HG03571 (cell line): ENCODE results near the gene PTPRE.
A peak's percentile ranks its signal among the peaks of the same experiment; 100 is the strongest.

Experiments
- ATAC-seq: cut with Tn5 transposase; IDR thresholded peaks from one replicate; pipeline ENCODE4 v1.9.1; 2021; ENCODE audit not compliant: unreplicated experiment

PTPRE gene

DNA sequence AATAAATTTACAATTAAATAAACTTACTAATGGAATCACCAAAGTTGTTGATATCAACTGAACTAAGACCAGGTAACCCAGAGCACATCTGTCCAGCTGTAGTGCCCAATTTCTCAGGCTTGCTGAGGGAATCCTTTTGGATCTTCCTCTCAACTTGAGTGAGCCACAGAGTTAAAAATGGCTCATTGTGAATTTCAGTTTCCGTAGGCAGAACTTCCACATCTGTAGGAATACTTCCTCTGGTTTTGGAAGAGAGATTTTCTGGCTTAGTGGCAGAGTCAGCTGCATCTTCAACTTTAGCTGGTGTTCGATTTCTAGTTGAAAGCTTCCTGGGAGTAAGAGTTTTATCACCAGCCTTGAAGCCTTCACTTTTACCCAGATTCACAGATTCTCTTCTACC, 208.0 kb downstream of the PTPRE start:
- no peak for ATAC-seq

GRCh38 chr10:128115356-128115755, 208.5 kb downstream of the PTPRE start:
- no peak for ATAC-seq

DNA sequence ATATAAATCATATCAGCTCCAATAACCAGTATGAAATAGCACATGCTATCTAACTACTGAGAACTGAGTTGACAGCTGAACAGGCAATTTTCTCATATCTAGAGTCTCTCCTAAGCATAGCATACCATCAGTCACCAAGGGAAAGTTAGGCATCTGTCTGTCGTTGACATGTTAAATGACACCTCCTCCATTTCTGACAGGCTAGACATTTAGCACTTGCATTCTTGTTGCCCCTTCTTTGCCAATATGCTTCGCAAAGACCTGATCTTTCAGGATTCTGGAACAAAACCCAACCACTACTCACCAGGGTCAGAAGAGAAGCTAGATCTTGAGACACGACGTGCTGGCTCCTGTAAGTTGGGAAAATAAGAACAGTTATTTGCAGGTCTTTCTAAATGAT, 209.3 kb downstream of the PTPRE start:
- ATAC-seq, result no peak

- ATAC-seq, result no peak
These were observed 210.1 kb downstream of the PTPRE start for GRCh38 chr10:128116851-128117615.

GRCh38 chr10:128121750-128122412, 215.0 kb downstream of the PTPRE start:
- ATAC-seq, result no peak

DNA sequence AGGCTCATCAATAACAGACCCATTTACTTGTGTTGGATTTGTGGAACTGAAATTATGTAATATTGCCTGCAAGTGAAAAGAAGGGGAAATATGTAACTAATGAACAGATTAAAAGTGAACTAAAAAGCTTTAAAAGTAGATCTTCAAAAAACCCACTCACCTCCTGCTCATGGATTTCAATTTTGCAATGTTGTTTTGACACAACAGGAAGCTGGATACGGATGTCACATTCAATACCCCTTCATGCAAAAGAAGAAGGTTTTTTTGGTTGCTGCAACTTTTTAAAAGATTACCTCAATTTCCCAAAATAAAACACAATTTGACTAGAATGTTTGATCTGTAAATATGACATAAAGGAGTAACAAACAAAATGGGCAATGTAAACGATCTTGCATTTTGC, 216.0 kb downstream of the PTPRE start:
- no peak for ATAC-seq

DNA sequence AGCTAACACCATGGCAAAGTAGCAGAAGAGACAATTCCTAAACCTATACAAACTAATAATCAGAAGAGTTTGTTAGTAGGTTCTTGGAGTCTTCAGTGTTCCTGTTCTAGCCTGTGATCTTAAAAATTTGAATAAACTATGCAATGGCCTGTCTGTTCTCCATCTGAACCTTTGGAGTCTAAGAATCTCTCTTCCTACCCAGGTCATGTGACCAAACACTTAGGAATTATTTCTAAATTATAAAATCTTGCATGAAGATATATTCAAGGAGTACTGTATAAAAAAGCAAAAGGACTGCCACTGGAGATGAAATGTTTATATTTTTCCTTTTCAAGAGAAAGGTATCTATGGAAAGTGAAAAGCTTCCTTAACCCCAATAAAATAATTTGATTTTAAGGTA, 216.9 kb downstream of the PTPRE start:
- ATAC-seq, result no peak

DNA sequence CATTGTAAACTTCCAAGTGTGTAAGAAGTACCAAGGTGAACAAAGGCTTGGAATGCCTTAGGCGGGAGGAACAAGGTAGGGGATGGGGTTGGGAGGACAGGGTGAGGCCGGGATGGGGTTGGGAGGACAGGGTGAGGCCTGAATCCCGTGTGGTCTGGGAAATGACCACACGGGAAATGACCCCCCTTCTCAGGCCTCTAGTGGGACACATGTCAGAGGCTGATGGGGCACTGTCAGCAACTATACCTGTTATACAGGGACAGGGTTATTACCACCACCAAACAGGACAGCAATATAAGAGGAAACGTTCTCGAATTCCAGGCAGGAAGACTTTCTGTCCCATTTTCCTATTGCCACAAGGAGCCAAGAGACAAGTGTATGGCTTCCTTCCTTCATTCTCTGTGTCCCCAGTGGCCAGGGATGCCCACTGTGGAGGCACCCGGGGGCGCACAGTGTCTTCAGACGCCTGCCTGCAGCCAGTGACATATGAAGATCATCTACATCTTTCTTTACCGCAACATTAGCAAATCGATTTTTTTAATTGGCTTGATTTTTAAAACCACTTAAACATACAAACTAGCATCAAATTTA, 218.0 kb downstream of the PTPRE start:
- ATAC-seq, result no peak

DNA sequence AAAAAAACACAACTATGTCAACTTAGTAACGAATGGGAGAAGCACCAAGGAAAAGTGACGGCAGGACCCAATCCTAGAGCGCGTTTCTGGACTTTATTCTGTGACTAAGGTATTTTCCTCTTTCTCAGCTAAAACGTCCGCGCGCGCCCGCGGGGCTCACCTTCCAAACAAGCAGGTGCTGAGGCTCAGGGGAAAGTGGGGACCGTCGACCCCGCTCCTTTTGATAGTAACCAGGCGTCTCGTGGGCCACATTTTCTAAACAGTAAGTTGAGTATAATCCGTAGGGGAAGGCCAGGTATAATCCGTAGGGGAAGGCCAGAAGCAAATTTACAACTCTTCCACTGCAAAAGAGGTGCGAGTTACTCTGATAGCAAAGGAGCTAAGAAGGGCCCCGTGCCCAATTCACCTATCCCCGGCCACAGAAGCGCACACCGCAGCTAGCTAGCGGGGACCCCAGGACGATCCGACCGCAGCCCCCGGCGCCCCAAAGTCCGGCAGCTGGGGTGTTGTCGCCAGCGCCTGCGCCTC, 218.6 kb downstream of the PTPRE start:
- no peak for ATAC-seq

GRCh38 chr10:128125944-128126764, 219.3 kb downstream of the PTPRE start, which contains the start of gene MKI67:
Gene MKI67 (minus strand): TSS chr10:128126423. CDS start chr10:128125667, 756 bp downstream.
- ATAC-seq, result peak; percentile 89

- ATAC-seq, result no peak
These were observed 221.7 kb downstream of the PTPRE start for GRCh38 chr10:128128582-128128981.

DNA sequence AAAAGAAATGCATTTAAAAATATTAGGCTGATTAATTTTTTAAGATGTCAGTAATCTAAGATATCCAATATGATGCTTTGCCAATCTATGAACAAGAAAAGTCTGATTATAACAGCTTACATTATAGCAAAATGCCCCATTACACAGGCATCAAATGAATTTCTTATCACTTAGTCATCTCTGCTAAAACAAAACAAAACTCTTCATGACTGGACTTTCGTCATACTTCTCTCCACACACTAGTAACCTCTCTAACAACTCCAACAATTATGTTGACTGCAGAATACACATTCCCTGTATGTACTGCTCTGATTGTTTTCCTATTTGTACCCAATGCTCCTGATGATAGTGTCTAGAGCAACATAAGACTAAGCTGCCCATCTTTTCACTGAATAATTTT, 223.1 kb downstream of the PTPRE start:
- no peak for ATAC-seq
